Thymus (tissue), 11 donors: ENCODE measurements around the gene SPATA31E1. TPM values are rescaled to one million over a fixed set of nuclear protein-coding genes. Genes with fewer than 3 reads are reported as not detected.

Experiments
- DNase-seq, 9 donors: peaks; one replicate each; pipeline ENCODE4 v3.0.0-alpha.2; 2013; ENCODE audit warnings: low spot score in 9 of 9, low read depth in 6 of 9, missing footprints in 1 of 9
- H3K27ac ChIP-seq, 2 donors: one replicate each; pipeline ENCODE4 v1.5.1; 2013; ENCODE audit warnings: control low read depth in 1 of 2, low read depth in 1 of 2, low read length in 1 of 2, mild to moderate bottlenecking in 1 of 2, moderate library complexity in 1 of 2
- H3K27me3 ChIP-seq, 2 donors: one replicate each; pipeline ENCODE4 v1.5.1; 2013; ENCODE audit warnings: low read length in 1 of 2; ENCODE audit not compliant: control insufficient read depth in 2 of 2, insufficient read depth in 1 of 2
- H3K36me3 ChIP-seq, 2 donors: one replicate each; pipeline ENCODE4 v1.5.1; 2013; ENCODE audit warnings: low read length in 1 of 2, mild to moderate bottlenecking in 1 of 2, moderate library complexity in 1 of 2; ENCODE audit not compliant: control insufficient read depth in 2 of 2, insufficient read depth in 2 of 2
- H3K4me1 ChIP-seq, 2 donors: one replicate each; pipeline ENCODE4 v1.5.1; 2013; ENCODE audit warnings: low read length in 2 of 2; ENCODE audit not compliant: control insufficient read depth in 2 of 2, insufficient read depth in 2 of 2
- H3K4me3 ChIP-seq, 2 donors: one replicate each; pipeline ENCODE4 v1.5.1; 2013; ENCODE audit warnings: low read length in 2 of 2, control low read depth in 1 of 2, mild to moderate bottlenecking in 1 of 2
- H3K9me3 ChIP-seq, 2 donors: one replicate each; pipeline ENCODE4 v1.5.1; 2013; ENCODE audit warnings: low read length in 1 of 2, mild to moderate bottlenecking in 1 of 2; ENCODE audit not compliant: control insufficient read depth in 2 of 2, insufficient read depth in 1 of 2
- WGBS: extraction: QIAGEN DNeasy Blood & Tissue Kit; methylation state at CpG from one replicate; pipeline ENCODE4 v1.1.7; 2013; 5-methylcytosine and 5-hydroxymethylcytosine counted together
- polyA plus RNA-seq: library from polyadenylated mRNA; stranded (reverse); fragments of 200-250 nt; gene quantifications from one replicate; pipeline ENCODE4 v1.2.3, GENCODE V29; 2013
- total RNA-seq: library from RNA; stranded (reverse); fragments of 120-200 nt; gene quantifications from one replicate; pipeline ENCODE4 v1.2.4, GENCODE V29; 2013
- donor health status: healthy.

Gene SPATA31E1
- total and polyA plus RNA-seq, 2 donors, result 0.02 TPM; not detected in 1

GRCh38 chr9:87859786-87860185, 22.9 kb upstream of the SPATA31E1 start:
- WGBS, result 89% methylated on average over 11 of the region's 11 CpGs
- no peak for DNase-seq

GRCh38 chr9:87861332-87861731, 21.3 kb upstream of the SPATA31E1 start:
- Histone ChIP-seq H3K4me3 (no peak overlapping the region), H3K27ac (no peak overlapping the region), H3K27me3 (peaks cover 0 to 3% of the 10 kb centered on the region in 2 donors), H3K36me3 (no peaks in the 10 kb centered on the region), H3K9me3 (peaks cover 0 to 32% of the 10 kb centered on the region in 2 donors), H3K4me1 (no peaks in the 10 kb centered on the region)
- no peak for DNase-seq
- WGBS, result 95% methylated on average over 1 of the region's 1 CpG

More at GRCh38 chr9:87859786-87860185, 22.9 kb upstream of the SPATA31E1 start:
- Histone ChIP-seq H3K9me3 (peaks cover 0 to 32% of the 10 kb centered on the region in 2 donors), H3K4me3 (no peak overlapping the region), H3K4me1 (no peaks in the 10 kb centered on the region), H3K27me3 (peaks cover 0 to 3% of the 10 kb centered on the region in 2 donors), H3K36me3 (no peaks in the 10 kb centered on the region), H3K27ac (no peak overlapping the region)

DNA sequence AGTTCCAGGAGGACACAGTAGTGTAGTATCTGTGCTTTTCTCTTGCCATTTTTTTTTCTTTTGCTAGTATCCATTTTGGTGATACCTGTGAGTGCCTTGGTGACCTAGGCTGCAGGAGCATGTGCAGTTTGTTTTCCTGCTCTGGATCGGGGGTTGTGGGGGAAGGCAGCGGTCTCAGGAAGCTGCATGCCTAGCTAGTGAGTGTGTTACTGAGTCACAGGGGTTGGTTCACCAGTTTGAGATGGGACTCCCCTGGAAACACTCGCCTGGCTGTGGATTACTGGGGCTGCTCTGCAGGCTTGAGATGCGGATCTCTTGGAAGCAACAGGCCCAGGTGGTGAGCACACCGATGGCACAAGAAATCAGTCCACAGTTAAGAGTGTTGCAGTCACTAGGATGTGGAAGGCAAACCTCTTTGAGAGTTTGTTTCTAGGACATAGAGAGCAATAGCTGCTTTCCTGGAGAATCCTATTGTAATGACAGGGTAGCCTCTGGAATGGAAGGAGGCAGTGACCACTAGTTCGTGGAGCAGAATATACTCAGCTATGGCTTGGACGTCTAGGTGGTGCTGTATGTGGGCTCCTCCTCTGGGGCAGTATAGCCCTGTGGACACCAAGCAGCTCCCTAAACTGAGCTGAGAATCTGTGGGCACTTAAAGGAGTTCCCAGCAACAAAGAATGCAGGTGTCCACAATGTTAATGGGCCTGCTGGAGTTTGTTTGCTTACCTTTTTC, 20.0 kb upstream of the SPATA31E1 start:
- H3K27me3 ChIP-seq, result peaks cover 0 to 3% of the 10 kb centered on the region in 2 donors

GRCh38 chr9:87863882-87864465, 18.7 kb upstream of the SPATA31E1 start:
- no peaks in the 10 kb centered on the region for H3K36me3 ChIP-seq
- no peak overlapping the region for H3K27ac ChIP-seq
- no peak overlapping the region for H3K4me3 ChIP-seq
- WGBS, result 91% methylated on average over 6 of the region's 6 CpGs
- no peaks in the 10 kb centered on the region for H3K4me1 ChIP-seq
- H3K27me3 ChIP-seq, result peaks cover 0 to 3% of the 10 kb centered on the region in 2 donors
- peaks cover 0 to 13% of the 10 kb centered on the region in 2 donors for H3K9me3 ChIP-seq
- no peak for DNase-seq

More for the DNA sequence above, 20.0 kb upstream of the SPATA31E1 start:
- DNase-seq, result no peak
- Histone ChIP-seq H3K4me3 (no peak overlapping the region), H3K9me3 (peaks cover 0 to 23% of the 10 kb centered on the region in 2 donors), H3K4me1 (no peaks in the 10 kb centered on the region), H3K36me3 (no peaks in the 10 kb centered on the region), H3K27ac (no peak overlapping the region)
- 76% methylated on average over 7 of the region's 7 CpGs for WGBS

DNA sequence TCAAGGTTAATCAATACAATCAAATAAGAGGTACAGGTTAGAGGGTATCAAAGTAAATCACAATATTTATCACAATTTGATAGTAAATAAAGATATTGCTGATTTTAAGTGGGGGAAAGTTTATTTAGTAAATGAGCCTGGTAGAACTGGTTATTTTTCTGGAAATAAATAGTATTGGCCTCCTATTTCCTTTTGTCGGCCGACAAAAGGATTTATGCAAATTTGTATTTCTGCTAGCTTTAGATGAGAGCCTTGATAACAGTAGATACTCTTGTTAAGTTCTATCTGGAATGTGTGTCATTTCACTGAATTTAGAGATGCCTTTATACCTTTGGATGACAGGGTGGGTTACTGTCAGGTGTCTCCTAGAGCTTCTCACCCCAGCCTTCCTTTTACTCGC, 17.8 kb upstream of the SPATA31E1 start:
- no peak overlapping the region for H3K4me3 ChIP-seq
- H3K9me3 ChIP-seq, result peaks cover 0 to 4% of the 10 kb centered on the region in 2 donors
- DNase-seq, result no peak
- H3K27ac ChIP-seq, result no peak overlapping the region
- peaks cover 0 to 3% of the 10 kb centered on the region in 2 donors for H3K27me3 ChIP-seq
- WGBS, result 98% methylated on average over 3 of the region's 3 CpGs
- no peaks in the 10 kb centered on the region for H3K36me3 ChIP-seq
- no peaks in the 10 kb centered on the region for H3K4me1 ChIP-seq

- Histone ChIP-seq H3K36me3 (no peaks in the 10 kb centered on the region), H3K27ac (no peak overlapping the region), H3K27me3 (peaks cover 0 to 3% of the 10 kb centered on the region in 2 donors), H3K9me3 (no peaks in the 10 kb centered on the region), H3K4me1 (no peaks in the 10 kb centered on the region), H3K4me3 (no peak overlapping the region)
- 94% methylated on average over 3 of the region's 3 CpGs for WGBS
- no peak for DNase-seq
Measured at GRCh38 chr9:87865626-87866025, 17.1 kb upstream of the SPATA31E1 start.

GRCh38 chr9:87867391-87867790, 15.3 kb upstream of the SPATA31E1 start:
- no peaks in the 10 kb centered on the region for H3K4me1 ChIP-seq
- H3K9me3 ChIP-seq, result no peaks in the 10 kb centered on the region
- H3K36me3 ChIP-seq, result no peaks in the 10 kb centered on the region
- peaks cover 0 to 3% of the 10 kb centered on the region in 2 donors for H3K27me3 ChIP-seq
- DNase-seq, result no peak
- H3K4me3 ChIP-seq, result no peak overlapping the region
- no peak overlapping the region for H3K27ac ChIP-seq
- WGBS, result 86% methylated on average over 7 of the region's 7 CpGs

- WGBS, result 97% methylated on average over 9 of the region's 9 CpGs
- H3K9me3 ChIP-seq, result no peaks in the 10 kb centered on the region
- no peak for DNase-seq
- no peak overlapping the region for H3K27ac ChIP-seq
- H3K36me3 ChIP-seq, result no peaks in the 10 kb centered on the region
- H3K4me3 ChIP-seq, result no peak overlapping the region
- H3K27me3 ChIP-seq, result peaks cover 0 to 3% of the 10 kb centered on the region in 2 donors
- H3K4me1 ChIP-seq, result no peaks in the 10 kb centered on the region
Measured at GRCh38 chr9:87868175-87868574, 14.5 kb upstream of the SPATA31E1 start.

DNA sequence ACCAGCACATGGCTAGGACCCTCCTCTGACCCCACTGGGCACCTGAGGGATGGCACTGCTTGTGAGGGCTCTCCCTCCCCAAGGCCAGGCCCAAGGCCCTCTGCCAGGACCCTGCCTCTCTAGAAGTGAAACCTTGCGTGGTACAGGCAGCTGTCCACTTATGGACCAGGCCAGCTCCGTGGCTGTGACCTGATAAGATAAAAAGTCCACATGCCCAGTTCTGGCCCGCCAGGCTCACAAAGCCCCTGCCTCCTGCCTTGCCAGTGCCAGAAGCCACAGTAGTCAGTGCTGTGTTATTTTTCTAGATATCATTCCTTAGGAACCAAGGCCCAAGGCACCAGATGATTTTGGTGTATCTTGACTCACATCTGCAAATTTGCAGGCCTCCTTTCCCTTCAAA, 14.0 kb upstream of the SPATA31E1 start:
- 96% methylated on average over 3 of the region's 3 CpGs for WGBS
- DNase-seq, result no peak
- H3K9me3 ChIP-seq, result no peaks in the 10 kb centered on the region
- no peaks in the 10 kb centered on the region for H3K4me1 ChIP-seq
- no peaks in the 10 kb centered on the region for H3K36me3 ChIP-seq
- H3K27ac ChIP-seq, result no peak overlapping the region
- no peak overlapping the region for H3K4me3 ChIP-seq
- peaks cover 0 to 3% of the 10 kb centered on the region in 2 donors for H3K27me3 ChIP-seq
